Spleen (tissue), 11 donors: ENCODE results near the gene MAL. TPM values are rescaled to one million over a fixed set of nuclear protein-coding genes. Genes with fewer than 3 reads are reported as not detected.

ENCODE experiments used
- DNase-seq: peaks from one replicate; pipeline ENCODE4 v3.0.0-alpha.2; 2020
- H3K27ac ChIP-seq, 8 donors: fragments of 200-600 bp; sonication (generic) in 7 of 8; 1 replicate in 4 of 8; 2 replicates in 4 of 8; pipeline versions ENCODE4 v1.5.0 to v1.8.0; 2016 to 2021; ENCODE audit warnings: inconsistent platforms in 4 of 8, mild to moderate bottlenecking in 4 of 8, moderate library complexity in 1 of 8
- H3K27me3 ChIP-seq, 7 donors: fragments of 200-600 bp; sonication (generic) in 6 of 7; replicated peaks in 1 of 7; 1 replicate in 4 of 7; 2 replicates in 3 of 7; pipeline versions ENCODE4 v1.5.0 to v1.8.0; 2016 to 2021; ENCODE audit warnings: inconsistent platforms in 3 of 7, mild to moderate bottlenecking in 1 of 7
- H3K36me3 ChIP-seq, 6 donors: fragments of 200-600 bp; sonication (generic) in 5 of 6; 1 replicate in 4 of 6; 2 replicates in 2 of 6; pipeline versions ENCODE4 v1.5.0 to v1.8.0; 2016 to 2021; ENCODE audit warnings: inconsistent platforms in 2 of 6
- H3K4me1 ChIP-seq, 6 donors: fragments of 200-600 bp; sonication (generic) in 5 of 6; 1 replicate in 3 of 6; 2 replicates in 3 of 6; pipeline versions ENCODE4 v1.5.0 to v1.8.0; 2016 to 2021; ENCODE audit warnings: inconsistent platforms in 3 of 6
- H3K4me3 ChIP-seq, 8 donors: fragments of 200-600 bp; sonication (generic) in 7 of 8; 1 replicate in 4 of 8; 2 replicates in 4 of 8; pipeline versions ENCODE4 v1.5.0 to v1.8.0; 2016 to 2021; ENCODE audit warnings: inconsistent platforms in 4 of 8, mild to moderate bottlenecking in 4 of 8, moderate library complexity in 2 of 8
- H3K9me3 ChIP-seq, 8 donors: fragments of 200-600 bp; sonication (generic) in 7 of 8; 1 replicate in 4 of 8; 2 replicates in 4 of 8; pipeline versions ENCODE4 v1.5.0 to v1.8.0; 2016 to 2021; ENCODE audit warnings: inconsistent platforms in 4 of 8
- POLR2A ChIP-seq, 3 donors: fragments of 450-650 bp; IDR thresholded peaks; one replicate each; pipeline ENCODE4 v1.5.1; 2017; ENCODE audit warnings: antibody characterized with exemption in 3 of 3, mild to moderate bottlenecking in 1 of 3
- POLR2AphosphoS5 ChIP-seq, 3 donors: sonication (generic); formaldehyde crosslinking; IDR thresholded peaks; one replicate each; pipeline ENCODE4 v1.5.1; 2017; ENCODE audit warnings: antibody characterized with exemption in 3 of 3
- WGBS, 5 donors: extraction: QIAGEN DNeasy Blood & Tissue Kit in 3 of 5; methylation state at CpG; one replicate each; pipeline versions ENCODE4 v1.1.5 to v1.1.7; 2013 to 2018; 5-methylcytosine and 5-hydroxymethylcytosine counted together
- intact Hi-C: fragments of 100-400 bp; cut with DNase I; formaldehyde crosslinking; loops from one replicate; pipeline ENCODE4 v1.15.0; 2023; ENCODE audit warnings: low total_unique reads
- polyA plus RNA-seq, 3 donors: library from polyadenylated mRNA; stranded (reverse); fragments of 200-250 nt; gene quantifications; one replicate each; pipeline ENCODE4 v1.2.1, GENCODE V29; 2013
- total RNA-seq, 7 donors: library from RNA; depleted of rRNA in 3 of 7; stranded (reverse); fragments of >200 nt in 3 of 7; fragmentation: NEBNext Ultra II Directional in 4 of 7; extraction: Animal tissue kit (Norgen Biotek cat#: 25700) in 4 of 7; gene quantifications; one replicate each; pipeline versions ENCODE4 v1.1.0 to v1.2.1, GENCODE V29; 2016 to 2021
- TF ChIP-seq, protein P1 (sequence below), 11 experiments: fragments of 200-600 bp in 7 of 11; fragments of 450-650 bp in 4 of 11; sonication (generic) in 4 of 11; IDR thresholded peaks in 8 of 11; conservative IDR thresholded peaks in 3 of 11; 1 replicate in 7 of 11; 2 replicates in 4 of 11; pipeline versions ENCODE4 v1.4.0 to v1.8.0; 2016 to 2021; ENCODE audit warnings: antibody characterized with exemption in 11 of 11, inconsistent platforms in 4 of 11, mild to moderate bottlenecking in 1 of 11
- donor health status: healthy with polysubstance abuse.
- donor health status: DM: no; HTN: no; CAD: no; lungs with moderate emphysema.
- donor health status: DM: no; HTN: no; CAD: no.
- donor health status: Bipolar disorder and iron deficiency.
- donor health status: healthy.
- donor health status: DM: no; HTN: no; CAD: no.
- donor health status: DM: yes; HTN: yes; CAD: no.

The MAL gene
- total and polyA plus RNA-seq, 10 donors, result 4.7 to 18.8 (median 8.7) TPM

DNA sequence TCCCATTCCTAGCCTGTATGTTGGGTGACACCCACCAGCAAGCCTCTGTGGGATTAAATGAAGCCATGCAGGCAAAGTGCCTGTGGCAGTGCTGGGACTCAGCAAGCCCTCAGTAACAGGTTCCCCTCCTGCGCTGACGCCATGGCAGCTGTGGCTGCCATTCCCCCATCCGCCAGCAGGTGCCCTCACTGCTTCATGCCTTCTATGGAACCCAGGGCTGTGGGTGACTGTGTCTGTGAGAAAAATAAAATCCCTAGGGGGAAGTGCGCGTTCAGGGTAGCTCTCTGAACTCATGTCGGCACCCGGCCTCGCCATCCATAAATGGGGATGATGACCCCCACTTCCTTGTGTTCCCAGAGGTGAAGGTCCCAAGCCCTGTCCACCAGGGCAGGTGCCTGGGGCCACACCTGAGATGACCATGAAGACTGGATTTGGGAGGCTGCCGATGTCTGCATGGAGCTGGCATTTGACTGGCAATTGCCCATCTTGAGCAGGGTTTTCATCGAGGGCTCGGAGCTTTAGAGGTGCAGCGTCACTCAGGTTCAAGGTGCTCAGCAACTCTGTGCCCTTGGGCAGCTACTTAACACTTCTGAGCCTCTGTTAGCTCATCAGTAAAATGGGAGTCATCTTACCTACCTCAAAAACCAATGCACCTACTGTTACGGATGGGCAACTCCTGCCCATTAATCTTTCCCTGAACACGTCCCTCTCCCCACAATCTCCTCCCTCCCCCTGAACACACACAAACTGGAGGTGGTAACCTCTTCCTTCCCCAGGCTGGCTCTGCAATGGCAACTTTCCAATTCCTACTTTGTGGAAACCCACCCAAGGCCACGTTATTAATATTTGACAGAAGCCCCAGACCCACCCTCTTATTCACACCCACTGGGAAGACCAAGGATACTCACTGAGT is 2.9 kb upstream of the MAL start:
- no peak overlapping the region for H3K27ac ChIP-seq
- peaks cover 0 to 63% (median 38%) of the 10 kb centered on the region in 7 donors for H3K27me3 ChIP-seq
- TF ChIP-seq, protein P1, sequence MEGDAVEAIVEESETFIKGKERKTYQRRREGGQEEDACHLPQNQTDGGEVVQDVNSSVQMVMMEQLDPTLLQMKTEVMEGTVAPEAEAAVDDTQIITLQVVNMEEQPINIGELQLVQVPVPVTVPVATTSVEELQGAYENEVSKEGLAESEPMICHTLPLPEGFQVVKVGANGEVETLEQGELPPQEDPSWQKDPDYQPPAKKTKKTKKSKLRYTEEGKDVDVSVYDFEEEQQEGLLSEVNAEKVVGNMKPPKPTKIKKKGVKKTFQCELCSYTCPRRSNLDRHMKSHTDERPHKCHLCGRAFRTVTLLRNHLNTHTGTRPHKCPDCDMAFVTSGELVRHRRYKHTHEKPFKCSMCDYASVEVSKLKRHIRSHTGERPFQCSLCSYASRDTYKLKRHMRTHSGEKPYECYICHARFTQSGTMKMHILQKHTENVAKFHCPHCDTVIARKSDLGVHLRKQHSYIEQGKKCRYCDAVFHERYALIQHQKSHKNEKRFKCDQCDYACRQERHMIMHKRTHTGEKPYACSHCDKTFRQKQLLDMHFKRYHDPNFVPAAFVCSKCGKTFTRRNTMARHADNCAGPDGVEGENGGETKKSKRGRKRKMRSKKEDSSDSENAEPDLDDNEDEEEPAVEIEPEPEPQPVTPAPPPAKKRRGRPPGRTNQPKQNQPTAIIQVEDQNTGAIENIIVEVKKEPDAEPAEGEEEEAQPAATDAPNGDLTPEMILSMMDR (IDR thresholded peaks at IDR 0.05 in 8 of 11, conservative IDR thresholded peaks at IDR 0.05 in 3 of 11), result peak; percentile 74 to 96 (median 89)
- TF ChIP-seq POLR2A (IDR thresholded peaks at IDR 0.05) (no peak), POLR2AphosphoS5 (IDR thresholded peaks at IDR 0.05) (peak in 2 of 3 donors; percentile 8 to 26)
- H3K4me1 ChIP-seq, result peaks cover 3 to 54% (median 33%) of the 10 kb centered on the region in 6 donors
- no peak overlapping the region for H3K4me3 ChIP-seq
- H3K36me3 ChIP-seq, result no peaks in the 10 kb centered on the region
- WGBS, 5 donors, result 18 to 22% (median 19%) methylated on average over 13 to 15 of the region's 15 CpGs
- DNase-seq, result peak; percentile 86
- intact Hi-C loops, result no loop called here
- no peaks in the 10 kb centered on the region for H3K9me3 ChIP-seq

DNA sequence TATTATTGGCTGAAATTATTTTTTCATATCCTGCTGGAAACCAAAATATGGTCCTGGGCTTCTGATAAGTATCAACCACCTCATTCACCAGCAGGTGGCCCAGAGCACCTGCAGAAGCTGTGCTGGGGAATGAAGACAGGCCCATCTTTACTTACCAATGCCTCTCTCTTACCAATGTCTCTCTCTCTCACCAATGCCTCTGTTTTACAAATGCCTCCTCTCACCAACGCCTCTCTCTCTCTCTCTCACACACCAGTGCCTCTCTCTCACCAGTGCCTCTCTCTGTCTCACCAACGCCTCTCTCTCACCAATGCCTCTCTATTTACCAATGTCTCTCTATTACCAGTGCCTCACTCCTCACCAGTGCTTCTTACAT is 2.3 kb upstream of the MAL start:
- peaks cover 3 to 54% (median 33%) of the 10 kb centered on the region in 6 donors for H3K4me1 ChIP-seq
- H3K36me3 ChIP-seq, result no peaks in the 10 kb centered on the region
- no peak for DNase-seq
- peaks cover 0 to 69% (median 43%) of the 10 kb centered on the region in 7 donors for H3K27me3 ChIP-seq
- no peak overlapping the region for H3K4me3 ChIP-seq
- TF ChIP-seq, protein P1 (IDR thresholded peaks at IDR 0.05 in 8 of 11, conservative IDR thresholded peaks at IDR 0.05 in 3 of 11), result peak in 1 of 11 experiments; percentile 14
- no peak for TF ChIP-seq POLR2AphosphoS5 (IDR thresholded peaks at IDR 0.05)
- TF ChIP-seq POLR2A (IDR thresholded peaks at IDR 0.05), result no peak
- H3K9me3 ChIP-seq, result no peaks in the 10 kb centered on the region
- 44 to 56% (median 52%) methylated on average over 2 of the region's 2 CpGs for WGBS, 5 donors
- intact Hi-C loops, result no loop called here
- H3K27ac ChIP-seq, result no peak overlapping the region

DNA sequence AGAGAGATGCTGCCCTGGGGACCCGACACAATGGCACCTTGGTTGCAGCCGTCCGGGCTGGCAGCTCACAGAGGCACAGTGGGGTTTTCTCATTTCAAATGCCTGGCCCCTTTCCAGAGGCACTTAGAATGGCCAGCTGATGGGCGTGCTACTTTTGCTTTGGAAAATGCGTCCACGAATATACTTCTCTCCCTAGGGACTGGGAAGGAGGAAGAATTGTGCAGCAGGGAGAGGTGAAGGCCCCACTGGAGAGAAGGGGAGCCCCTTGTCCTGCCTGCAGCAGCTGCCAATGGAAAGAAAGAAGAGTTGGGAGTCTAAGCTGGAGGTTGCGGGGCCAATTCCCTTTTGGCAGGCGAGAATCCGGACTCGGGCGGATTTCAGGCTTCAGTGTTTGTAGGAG is 1.1 kb upstream of the MAL start:
- no peak for DNase-seq
- Histone ChIP-seq H3K4me1 (peaks cover 3 to 54% (median 33%) of the 10 kb centered on the region in 6 donors), H3K36me3 (no peaks in the 10 kb centered on the region), H3K27me3 (peaks cover 0 to 80% (median 43%) of the 10 kb centered on the region in 7 donors), H3K4me3 (peak overlapping the region in 6 of 8 donors; percentile 45 to 75 (median 54)), H3K9me3 (no peaks in the 10 kb centered on the region), H3K27ac (peak overlapping the region in 4 of 8 donors; percentile 7 to 80 (median 47))
- WGBS, 5 donors, result 41 to 81% (median 65%) methylated on average over 8 to 11 of the region's 11 CpGs
- intact Hi-C loops, result no loop called here
- TF ChIP-seq, protein P1 (IDR thresholded peaks at IDR 0.05 in 8 of 11, conservative IDR thresholded peaks at IDR 0.05 in 3 of 11), result no peak
- no peak for TF ChIP-seq POLR2A (IDR thresholded peaks at IDR 0.05)
- no peak for TF ChIP-seq POLR2AphosphoS5 (IDR thresholded peaks at IDR 0.05)

DNA sequence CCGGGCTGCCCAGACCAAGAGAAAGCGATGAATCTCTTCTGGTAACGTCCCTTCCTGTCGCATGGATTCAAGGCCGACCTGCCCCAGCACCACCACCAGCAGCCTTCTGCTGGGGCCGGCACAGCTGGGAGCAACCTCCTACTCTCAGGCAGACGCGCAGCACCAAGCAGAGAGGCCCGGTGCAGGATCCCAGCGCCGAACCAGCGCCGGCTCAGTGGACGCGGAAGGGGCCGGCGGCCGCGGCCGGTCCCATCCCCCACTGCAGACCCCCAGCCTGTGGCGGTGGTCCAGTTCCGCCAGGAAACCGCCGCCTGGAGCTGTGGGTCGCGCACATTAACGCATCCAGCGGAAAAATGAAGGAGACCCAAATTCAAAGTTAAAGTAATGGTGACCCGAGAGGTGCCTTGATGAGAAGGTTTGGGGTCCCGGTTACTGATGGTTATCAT is 525 bp upstream of the MAL start:
- intact Hi-C loops, result no loop called here

More for the DNA sequence above, 525 bp upstream of the MAL start:
- Histone ChIP-seq H3K4me1 (peaks cover 3 to 56% (median 33%) of the 10 kb centered on the region in 6 donors), H3K4me3 (peak overlapping the region; percentile 38 to 75 (median 50)), H3K27ac (peak overlapping the region in 6 of 8 donors; percentile 7 to 83 (median 76)), H3K36me3 (no peaks in the 10 kb centered on the region), H3K9me3 (no peaks in the 10 kb centered on the region), H3K27me3 (peaks cover 0 to 80% (median 43%) of the 10 kb centered on the region in 7 donors)
- peak in 1 of 3 donors; percentile 31 for TF ChIP-seq POLR2AphosphoS5 (IDR thresholded peaks at IDR 0.05)
- no peak for TF ChIP-seq POLR2A (IDR thresholded peaks at IDR 0.05)
- TF ChIP-seq, protein P1 (IDR thresholded peaks at IDR 0.05 in 8 of 11, conservative IDR thresholded peaks at IDR 0.05 in 3 of 11), result no peak
- no peak for DNase-seq
- 6 to 10% (median 8%) methylated on average over 30 of the region's 30 CpGs for WGBS, 5 donors
